Fibroblast of skin of right quadriceps (primary cell): Measurements from ENCODE around the gene GOLGB1.
"Not testable (repeated sequence)": the region's sequence is repeated elsewhere in the genome, so short reads cannot be mapped to it uniquely, and the experiment has no call there.

Source experiments
- DNase-seq: peaks from one replicate; pipeline ENCODE4 v3.0.0-alpha.2; 2013

The GOLGB1 gene

DNA sequence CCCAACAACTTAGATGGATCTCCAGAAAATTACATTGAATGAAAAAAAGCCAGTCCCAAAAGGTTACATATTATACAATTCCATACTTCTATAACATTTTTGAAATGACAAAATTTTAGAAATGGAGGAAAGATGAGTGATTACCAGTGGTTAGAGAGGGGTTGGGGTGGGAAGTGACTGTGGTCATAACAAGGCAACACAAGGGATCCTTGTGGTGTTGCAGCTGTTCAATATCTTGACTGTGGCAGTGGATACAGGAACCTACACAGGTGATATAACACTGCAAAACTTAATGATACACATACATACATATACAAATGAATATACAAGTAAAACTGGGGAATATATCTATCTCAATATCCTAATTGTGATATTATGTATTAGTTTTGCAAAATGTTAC is 9.6 kb downstream of the GOLGB1 start:
- DNase-seq: no peak

- no peak for DNase-seq
Measured at GRCh38 chr3:121737644-121738043, 11.9 kb downstream of the GOLGB1 start.

- DNase-seq: peak; percentile 12
Measured at GRCh38 chr3:121736112-121736511, 13.4 kb downstream of the GOLGB1 start.

DNA sequence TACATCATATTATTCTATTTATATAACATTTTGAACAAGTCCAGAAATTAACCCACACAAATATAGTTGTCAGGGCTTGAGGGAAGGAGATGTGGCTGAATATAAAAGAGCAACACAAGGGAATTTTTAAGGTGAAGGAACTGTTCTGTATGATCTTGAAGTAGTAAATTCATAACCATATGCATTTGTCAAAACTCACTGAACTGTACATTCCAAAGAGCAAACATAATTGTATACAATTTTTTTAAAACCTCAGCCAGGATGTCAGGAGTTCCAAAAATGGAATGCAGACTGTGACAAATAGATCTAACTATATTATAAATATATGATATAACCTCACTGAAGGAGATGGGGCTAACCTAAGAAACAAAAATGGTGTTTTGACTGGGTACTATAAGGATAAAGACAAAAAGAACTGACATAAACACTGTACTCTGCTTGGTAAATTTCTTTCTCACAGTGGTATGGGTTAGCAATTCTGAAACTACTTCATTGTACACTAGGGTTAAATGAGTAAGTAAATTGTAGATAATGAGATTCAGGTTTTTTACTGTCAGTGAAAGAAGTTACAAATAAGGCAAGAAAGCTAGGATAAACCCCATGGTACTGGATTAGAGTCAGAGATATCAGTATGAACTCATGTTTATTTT is 14.4 kb downstream of the GOLGB1 start:
- DNase-seq: peak; percentile 39

GRCh38 chr3:121730940-121731687 is 18.4 kb downstream of the GOLGB1 start:
- no peak for DNase-seq

DNA sequence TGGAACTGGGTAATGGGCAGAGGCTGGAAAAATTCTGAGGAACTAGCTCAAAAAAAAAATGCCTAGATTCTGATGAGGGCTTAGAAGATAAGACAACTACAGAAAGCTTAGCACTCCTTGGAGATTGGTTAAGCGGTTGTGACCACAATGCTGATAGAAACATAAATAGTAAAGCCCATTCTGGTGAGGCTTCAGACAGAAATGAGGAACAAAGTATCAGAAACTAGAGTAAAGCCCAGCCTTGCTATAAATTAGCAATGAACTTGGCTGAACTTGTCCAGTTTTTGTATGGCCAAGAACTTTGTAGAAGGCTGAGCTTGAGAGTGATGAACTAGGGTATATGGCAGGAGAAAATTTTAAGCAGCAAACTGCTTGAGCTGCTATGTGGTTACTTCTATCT is 25.4 kb downstream of the GOLGB1 start:
- no peak for DNase-seq

DNA sequence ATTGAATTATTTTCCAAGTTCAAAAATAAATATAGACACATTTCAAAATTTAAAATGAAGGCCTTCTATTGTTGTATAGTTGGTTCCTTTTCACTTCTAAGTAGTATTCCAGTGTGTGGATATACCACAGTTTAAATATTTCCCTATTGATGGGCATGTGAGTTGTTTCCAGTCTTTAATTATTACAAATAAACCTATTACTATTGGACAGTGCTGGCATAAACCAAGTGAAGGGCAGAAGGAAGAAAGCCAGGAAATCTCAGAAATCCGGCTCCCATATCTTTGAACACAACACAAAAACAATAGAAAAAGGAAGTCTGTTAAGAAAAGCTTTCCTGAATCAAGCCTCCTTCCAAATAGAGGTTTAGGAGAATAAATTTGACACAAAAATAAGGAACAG is 26.1 kb downstream of the GOLGB1 start:
- DNase-seq: no peak

GRCh38 chr3:121722411-121722810 is 27.1 kb downstream of the GOLGB1 start:
- no peak for DNase-seq

GRCh38 chr3:121720163-121720562 is 29.4 kb downstream of the GOLGB1 start:
- no peak for DNase-seq

DNA sequence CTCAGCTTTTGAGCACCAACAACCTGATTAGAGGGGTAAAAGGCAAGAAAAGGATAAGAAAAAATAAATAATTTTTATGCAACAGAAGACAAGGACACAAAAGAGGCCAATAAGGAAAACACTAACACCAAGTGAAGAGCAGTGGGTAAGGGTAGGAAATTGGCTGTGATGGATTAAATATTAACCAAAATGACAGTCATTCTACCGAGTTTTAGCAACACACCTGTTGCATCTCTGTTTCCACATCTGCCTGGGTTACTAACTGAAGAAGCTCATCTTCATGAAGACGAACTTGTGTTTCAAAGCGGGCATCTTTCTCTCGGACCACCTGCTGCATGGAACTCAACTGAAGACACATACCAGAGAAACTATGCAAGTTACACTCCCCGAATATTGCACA is 30.1 kb downstream of the GOLGB1 start:
- DNase-seq: no peak

GRCh38 chr3:121718205-121718846 is 31.2 kb downstream of the GOLGB1 start:
- DNase-seq: no peak

- DNase-seq: no peak
Measured at GRCh38 chr3:121710347-121710746, 39.2 kb downstream of the GOLGB1 start.

GRCh38 chr3:121707531-121708273 is 41.8 kb downstream of the GOLGB1 start:
- DNase-seq: no peak

DNA sequence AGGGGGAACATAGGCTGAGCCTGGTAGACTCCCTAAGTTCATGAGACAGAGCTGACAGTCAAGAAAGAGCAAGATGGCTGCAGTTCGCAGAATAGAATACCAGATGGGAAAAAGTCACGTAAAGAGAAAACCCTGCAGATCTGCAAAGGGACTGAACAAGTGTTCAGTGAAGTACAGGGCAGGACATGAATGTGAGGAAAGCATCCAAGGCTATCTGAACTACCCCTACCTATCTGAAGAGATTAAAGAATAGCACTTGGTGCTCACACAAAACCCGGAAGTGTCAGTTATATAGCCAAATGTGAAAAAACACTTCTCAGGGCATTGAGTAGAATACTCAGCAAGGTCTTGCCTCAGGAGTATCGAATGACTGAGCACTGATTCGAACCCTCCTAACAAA is 44.0 kb downstream of the GOLGB1 start:
- no peak for DNase-seq

GRCh38 chr3:121703973-121704372 is 45.6 kb downstream of the GOLGB1 start:
- no peak for DNase-seq

DNA sequence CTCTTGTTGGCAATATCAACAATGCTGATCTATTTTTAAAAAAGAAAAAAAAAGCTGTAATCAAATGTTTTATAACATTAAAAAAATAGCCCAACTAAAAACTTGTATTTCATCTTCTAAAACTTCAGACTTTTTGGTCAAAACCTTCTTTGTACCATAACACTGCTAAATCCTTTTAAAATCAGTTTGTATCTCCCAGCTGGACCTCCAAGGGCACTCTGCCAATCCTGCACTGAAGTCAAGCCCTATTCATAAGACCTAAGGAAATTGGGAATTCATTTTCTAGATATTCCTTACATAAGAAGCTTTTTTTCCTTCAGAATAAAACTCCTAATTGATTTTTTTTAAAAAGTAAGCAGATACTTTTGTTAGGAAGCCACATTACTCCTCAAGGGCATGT is 50.6 kb downstream of the GOLGB1 start:
- DNase-seq: no peak

GRCh38 chr3:121698476-121698875 is 51.1 kb downstream of the GOLGB1 start:
- DNase-seq: no peak

DNA sequence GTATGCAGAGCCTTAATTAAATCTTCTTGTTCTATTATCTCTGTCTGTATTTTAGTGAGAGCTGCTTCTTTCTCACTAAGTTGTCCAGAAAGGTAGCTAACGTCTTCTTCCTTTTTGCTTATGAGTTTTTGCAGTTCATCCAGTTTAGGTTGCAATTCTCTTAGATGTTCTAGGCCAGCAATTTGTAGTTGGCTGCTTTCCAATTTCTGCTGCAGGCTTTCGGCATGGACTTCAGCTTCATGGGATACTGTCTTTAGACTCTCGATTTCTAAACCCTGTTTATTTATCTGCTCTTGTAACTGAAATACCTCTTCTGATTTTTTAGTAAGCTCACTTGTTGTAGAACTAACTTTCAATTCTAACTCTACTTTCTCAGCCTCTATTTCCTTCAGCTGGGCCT is 53.4 kb downstream of the GOLGB1 start:
- no peak for DNase-seq

DNA sequence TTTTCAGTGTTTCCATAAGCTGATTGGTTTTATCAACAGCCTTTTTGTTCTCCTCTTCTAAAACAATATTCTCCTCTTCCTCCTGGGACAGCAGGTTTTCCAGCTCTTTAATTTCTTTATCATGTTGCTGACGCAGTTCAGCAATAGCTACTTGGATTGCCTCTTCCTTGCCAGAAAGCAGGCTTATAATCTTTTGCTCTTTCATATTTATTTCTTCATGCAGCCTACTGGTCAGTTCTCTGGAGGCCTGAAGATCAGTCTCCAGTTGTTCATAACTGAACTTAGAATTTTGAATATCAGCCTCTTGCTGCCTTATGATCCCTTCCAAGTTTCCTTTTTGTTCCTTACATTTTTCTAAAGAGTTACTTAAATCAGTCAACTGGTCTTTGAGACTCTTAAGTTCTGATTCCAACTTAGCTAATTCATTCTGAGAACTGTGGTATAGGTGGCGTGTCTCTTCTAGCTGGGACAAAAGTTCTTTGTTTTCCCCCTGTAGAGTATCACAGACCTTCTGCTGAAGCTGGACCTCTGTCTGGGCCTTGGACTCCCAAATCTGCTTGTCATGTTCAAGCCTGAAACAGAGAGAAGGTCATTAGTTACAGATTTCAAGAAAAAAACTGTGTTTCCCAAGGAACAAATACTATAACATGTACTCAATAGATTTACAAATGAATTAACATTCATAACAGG is 57.4 kb downstream of the GOLGB1 start:
- no peak for DNase-seq

GRCh38 chr3:121690777-121691405 is 58.6 kb downstream of the GOLGB1 start:
- DNase-seq: no peak

- DNase-seq: not testable (repeated sequence)
Measured at GRCh38 chr3:121688747-121689146, 60.8 kb downstream of the GOLGB1 start.

DNA sequence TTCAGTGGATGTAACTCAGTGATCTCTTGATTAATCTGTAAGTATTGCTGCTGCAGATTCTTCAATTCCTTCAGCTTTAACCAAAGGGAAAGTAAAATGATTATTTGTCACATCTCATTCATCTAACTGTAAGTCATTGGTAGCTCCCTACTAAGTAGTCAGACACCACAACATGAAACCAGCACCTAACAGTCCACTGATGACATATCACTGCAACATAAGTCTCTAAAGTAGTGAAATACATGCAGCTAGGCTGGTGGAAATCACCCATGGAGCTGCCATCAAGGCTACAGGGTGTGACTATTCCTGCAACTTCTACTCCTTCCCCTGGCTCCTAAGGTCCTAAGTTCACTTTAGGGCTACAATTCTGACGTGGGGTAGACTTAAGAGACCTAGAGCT is 67.7 kb downstream of the GOLGB1 start:
- no peak for DNase-seq
